HG02571 (cell line): ENCODE data around the gene SPCS3.
"Not testable (repeated sequence)": the region's sequence is repeated elsewhere in the genome, so short reads cannot be mapped to it uniquely, and the experiment has no call there.

Experiments
- ATAC-seq: cut with Tn5 transposase; IDR thresholded peaks from one replicate; pipeline ENCODE4 v1.9.1; 2021; ENCODE audit warnings: mild to moderate bottlenecking, moderate library complexity; ENCODE audit not compliant: unreplicated experiment

SPCS3 gene

DNA sequence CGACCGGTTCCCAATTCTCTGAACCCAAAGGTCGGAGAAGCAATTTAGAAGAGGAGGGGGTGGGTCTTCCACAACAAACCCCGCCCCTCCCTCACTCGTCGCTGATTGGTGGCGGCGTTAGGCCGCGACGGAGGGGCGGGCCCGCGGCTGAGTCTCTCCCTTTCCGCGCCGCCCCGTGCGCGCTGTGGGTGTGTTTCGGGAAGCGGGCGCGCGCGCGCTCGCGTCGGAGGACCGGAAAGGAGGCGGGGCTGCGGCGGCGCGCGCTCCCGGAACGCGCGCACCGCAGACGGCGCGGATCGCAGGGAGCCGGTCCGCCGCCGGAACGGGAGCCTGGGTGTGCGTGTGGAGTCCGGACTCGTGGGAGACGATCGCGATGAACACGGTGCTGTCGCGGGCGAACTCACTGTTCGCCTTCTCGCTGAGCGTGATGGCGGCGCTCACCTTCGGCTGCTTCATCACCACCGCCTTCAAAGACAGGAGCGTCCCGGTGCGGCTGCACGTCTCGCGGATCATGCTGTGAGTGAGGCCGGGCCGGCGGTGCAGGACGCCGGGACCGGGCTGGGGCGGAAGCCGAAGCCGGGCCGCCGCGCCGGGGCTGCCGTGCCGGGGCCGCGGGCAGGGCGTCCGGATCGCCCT, at the start of gene SPCS3:
TSS of gene SPCS3 (plus strand) at position 263 of the 636 bp plus-strand sequence. CDS start at position 374, 111 bp downstream.
- peak; percentile 89 for ATAC-seq

DNA sequence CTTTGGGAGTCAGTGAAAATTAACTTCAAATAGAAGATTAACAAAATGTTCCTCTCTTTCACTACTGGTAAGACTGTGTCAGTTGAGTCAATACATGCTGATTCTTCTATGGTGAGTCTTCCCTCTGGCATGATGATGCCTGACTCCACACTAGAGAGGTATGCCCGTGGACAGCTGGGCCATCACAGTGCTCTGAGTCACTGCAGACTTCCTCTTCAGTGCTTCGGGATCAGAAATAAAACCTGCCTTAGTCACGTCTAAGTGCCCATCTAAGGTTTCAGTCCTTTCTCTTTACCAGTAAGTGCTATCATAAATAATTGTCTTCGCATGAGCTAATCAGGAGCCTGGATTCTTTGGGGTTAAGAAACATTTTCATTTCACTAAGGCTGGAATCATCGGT, 49.1 kb upstream of the SPCS3 start:
- no peak for ATAC-seq

DNA sequence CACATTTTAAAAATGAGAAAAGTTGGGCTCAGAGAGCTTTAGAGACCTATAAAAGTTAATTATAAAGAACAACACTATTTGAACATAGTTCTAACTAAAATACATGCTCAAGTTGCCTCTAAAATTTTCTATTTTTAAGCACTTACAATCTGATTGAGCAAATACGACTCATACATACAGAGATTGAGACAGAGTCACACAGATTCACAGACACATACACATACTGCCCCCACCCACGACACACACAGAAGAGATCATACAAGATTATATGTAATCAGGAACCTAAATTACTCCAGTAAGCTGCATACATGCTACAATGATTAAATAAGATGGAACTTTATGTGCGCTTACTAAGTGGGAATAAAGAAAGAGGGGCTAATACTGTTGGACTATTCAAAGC, 48.0 kb upstream of the SPCS3 start:
- ATAC-seq: no peak

DNA sequence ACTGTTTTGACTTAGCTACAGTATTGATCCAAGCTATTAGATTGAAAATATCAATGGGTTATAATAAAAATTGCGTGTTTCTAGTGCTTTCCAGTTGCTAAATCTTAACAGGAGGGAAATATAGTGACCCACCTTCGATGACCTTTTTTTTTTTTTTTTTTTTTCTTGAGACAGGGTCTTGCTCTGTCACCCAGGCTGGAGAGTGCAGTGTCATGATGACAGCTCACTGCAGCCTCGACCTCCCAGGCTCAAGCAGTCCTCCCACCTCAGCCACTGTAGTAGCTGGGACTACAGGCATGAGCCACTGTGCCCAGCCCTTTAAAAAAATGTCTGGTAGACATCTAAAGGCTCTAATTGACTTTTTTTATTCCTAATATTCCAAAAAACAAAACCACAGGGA, 47.0 kb upstream of the SPCS3 start:
- no peak for ATAC-seq

DNA sequence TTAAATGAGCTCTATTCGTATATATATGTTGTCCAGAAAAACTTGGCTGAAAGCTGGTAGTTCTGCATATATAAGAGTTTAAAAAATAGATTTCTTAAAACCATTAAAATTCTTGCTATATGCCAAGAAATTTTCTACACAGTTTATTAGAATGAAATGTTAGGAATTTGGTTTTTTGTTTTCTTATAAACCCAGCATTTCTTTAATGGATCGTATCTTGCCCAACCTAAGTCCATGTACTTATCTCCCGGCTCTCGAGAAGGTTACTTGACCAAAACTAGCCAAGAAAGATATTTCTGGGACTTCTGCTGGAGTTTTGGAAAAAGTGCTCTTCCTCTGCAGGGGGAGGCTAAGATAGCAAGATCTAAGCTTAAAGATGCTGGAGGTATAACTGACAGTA, 46.0 kb upstream of the SPCS3 start:
- ATAC-seq: no peak

DNA sequence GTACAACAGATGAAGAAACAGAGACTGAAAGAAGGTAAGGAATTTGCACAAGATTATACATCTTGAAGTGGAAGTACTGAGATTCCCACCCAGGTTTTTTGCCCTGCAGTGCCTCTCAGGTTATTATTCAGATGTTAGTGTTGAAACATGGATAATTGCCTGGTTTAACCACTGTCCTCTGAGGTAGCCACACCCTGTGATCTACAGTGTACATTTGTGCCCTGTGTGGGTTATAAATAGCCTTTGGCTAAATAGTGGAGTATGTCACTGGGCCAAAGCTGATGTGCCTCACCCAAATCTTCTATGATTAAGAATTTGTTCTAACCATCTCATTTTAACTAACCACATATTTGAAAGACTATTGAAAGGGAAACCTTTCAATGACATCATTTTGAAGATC, 45.3 kb upstream of the SPCS3 start:
- no peak for ATAC-seq

DNA sequence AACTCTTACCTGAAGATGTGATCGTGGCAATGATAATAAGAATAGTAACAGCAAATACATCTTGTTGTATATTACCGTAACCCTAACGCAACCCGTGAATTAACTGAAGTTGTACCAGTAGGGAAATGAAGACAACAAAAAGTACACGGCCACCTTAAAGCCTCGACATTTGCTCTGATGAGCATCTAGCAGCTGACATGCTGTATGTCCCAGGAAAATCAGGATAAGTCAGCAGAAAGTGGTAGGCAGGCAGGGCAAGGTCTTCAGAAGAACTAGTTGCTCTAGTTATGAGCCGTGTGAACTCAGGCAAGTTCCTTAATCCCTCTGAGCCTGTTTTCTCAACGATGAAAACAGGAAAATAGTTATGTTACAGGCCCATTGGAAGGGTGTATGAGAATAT, 43.1 kb upstream of the SPCS3 start:
- ATAC-seq: no peak

DNA sequence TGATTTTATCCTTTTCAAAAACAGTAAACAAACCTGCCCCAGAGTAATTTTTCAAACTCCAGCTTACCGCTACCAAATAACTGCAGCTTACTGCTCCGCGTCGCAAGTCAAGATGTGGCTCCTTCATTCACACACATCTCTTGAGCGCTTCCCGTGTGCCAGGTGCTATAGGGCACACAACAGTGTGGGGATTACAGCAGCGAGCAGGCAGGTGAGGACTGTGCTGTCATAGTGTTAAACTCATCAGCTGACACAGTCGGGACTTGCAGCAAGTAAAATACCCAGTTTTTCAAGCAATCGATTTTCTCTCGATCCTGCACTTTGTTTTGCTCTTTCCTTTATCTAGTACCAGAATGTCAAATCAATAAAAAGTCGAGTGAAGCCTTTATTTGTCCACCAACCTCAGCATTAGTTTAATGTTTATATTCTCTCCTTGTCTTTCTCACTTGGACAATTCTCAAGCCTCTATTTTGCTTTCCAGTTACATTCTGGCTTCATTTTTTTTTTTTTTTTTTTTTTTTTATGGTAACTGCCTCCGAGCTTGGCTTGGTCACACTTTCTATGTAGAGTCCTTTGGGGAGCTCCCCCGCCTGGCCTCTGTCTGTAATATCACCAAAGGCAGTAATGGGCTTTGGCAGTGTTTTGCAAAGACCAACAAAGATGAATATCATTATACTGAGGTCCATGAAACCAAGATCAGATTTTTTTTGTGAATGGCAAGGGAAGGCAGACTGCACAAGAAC, 42.4 kb upstream of the SPCS3 start:
- peak; percentile 85 for ATAC-seq

DNA sequence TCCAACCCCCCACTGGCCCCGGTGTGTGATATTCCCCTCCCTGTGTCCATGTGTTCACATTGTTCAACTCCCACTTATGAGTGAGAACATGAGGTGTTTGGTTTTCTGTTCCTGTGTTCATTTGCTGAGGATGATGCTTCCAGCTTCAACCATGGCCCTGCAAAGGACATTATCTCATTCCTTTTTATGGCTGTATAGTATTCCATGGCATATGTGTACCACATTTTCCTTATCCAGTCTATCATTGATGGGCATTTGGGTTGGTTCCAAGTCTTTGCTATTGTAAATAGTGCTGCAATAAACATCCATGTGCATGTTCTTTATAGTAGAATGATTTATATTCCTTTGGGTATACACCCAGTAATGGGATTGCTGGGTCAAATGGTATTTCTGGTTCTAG, 40.2 kb upstream of the SPCS3 start:
- ATAC-seq: not testable (repeated sequence)

DNA sequence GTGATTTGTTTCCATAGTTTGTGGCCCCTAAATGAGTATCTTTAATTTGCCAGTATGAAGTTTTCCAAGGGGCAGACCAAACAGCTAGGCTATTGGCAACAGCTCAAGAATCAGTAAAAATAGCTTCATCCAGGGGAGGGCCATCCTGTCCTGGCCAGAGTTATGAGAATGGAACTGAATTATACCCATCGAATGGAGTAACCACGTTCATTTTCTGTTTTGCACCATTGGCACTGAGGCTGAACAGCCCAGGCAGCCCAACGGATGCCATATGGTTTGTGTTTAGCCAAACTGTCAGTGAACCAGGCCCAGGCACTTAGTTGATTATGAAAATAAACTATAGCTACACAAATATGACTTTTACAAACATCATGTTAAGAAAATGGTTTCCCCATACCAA, 33.0 kb upstream of the SPCS3 start:
- ATAC-seq: no peak

DNA sequence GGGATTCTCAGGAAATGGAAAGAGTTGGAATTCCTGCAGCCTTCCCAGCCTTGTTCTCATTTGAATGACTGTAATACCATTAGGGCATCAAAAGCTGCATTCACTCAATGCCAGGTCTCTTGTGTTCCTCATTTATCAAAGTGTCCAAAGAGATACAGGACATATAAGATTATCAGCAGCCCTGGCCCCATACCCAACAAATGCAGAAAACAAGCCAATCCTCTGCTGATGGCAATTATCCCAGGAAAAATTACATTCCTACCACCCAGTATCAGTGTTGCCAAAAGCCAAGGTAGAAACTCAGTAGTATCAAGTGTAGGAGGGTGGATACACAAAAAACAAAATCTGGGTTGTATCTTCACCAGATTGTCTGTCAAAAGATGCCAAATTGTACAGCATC, 32.2 kb upstream of the SPCS3 start:
- no peak for ATAC-seq

DNA sequence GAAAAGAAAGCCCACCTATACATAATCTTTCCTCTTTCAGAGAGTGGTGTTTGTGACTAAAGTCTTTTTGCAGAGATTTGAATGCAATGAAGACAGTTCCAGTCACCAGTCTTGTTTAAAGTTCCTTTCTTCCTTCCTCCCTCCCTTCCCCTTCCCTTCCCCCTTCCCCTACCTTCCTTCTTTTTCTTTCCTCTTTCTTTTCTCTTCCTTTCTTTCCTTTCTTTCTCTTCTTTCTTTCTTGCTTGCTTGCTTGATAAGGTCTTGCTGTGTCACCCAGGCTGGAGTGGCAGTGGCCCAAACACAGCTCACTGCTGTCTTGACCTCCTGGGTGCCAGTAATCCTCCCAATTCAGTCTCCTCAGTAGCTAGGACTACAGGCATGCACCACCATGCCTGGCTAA, 31.7 kb upstream of the SPCS3 start:
- ATAC-seq: no peak

DNA sequence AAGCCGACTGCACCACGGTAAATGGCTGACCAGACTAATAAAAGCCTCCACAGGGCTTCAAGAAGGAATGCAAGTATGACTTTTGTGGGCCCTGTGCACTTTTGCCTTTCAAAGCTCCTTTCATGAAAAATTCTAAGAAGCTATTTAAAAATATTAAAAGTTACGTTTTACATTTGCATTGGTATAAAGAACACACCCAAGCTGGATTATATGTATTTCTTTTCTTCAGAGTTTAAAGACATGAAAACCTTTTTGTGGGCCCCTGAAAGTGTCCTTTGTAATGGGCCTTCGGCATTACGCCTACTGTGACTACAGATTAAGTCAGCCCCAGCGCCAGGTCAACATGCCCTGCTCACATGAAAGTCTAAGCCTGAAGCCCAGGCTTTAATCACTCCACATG, 30.2 kb upstream of the SPCS3 start:
- ATAC-seq: no peak

DNA sequence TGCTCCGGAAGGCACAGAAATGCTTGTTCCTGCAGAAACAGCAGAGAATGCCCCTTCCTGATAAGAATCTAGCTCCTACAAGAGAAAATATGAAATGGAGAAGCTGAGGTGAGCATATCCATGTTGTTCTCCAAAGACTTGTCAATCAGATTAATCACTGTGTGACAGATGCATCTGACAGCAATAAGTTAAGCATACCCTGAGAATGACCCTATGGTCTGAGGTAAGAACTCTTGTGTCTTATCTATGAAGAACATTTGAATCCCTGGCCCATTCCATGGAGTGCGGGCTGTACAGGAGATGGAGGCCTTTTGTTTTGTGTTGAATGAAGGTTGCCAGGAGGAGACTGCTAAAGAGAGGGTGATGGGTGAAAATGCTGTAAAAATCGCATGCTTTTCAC, 29.2 kb upstream of the SPCS3 start:
- no peak for ATAC-seq

DNA sequence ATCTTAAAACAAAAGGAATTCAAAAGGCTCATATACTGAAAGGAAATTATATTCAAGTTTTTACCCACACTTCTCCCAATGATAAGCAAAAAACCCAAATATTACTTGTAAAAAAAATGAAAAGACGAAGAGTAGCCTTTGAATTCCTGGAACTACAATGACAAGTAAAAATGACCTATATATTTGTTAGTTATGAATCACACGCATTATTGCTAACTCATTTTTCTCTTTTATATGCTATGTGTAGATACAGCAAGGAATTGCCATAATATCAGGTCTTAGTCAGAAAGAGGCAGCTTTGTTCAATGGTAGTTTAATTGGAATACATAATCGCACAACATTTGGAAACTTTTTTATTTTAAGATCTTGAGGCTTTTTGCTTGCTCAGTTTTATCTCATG, 28.0 kb upstream of the SPCS3 start:
- ATAC-seq: no peak

DNA sequence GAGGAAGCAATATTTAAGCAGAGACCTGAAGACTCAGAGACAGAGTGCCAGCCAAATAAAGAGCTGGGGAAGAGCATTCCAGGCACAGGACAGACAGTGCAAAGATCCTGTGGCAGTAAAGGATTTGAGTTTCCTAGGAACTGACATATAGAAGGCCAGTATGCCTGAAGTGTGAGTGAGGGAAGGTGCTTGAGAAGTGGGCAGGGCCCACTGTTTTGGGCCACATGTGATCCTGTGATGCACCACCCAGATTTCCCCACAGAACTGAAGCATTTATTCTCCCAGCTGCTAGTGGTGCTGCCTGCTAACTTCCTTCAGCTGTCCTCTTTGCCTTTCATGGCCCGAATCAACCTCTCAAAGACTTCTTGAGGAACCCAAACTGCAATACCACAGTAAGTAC, 26.8 kb upstream of the SPCS3 start:
- no peak for ATAC-seq

DNA sequence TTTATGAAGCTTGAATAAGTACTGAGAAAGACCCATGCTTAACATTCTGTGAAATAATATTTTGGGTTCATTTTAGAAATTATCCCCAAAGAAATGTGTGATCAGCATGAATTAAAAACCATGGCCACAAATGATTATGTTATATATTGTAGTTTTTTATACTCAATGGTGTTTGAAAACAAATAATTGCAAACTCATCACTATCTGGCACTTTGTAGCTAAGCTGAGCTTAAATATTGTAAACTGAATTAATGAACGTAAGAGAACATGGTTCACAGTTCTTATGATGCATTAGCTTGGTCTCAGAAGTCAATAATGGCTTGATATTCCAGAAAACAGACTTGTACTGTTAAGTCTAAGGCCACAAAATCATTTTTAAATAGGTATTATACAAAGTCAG, 26.1 kb upstream of the SPCS3 start:
- ATAC-seq: no peak

DNA sequence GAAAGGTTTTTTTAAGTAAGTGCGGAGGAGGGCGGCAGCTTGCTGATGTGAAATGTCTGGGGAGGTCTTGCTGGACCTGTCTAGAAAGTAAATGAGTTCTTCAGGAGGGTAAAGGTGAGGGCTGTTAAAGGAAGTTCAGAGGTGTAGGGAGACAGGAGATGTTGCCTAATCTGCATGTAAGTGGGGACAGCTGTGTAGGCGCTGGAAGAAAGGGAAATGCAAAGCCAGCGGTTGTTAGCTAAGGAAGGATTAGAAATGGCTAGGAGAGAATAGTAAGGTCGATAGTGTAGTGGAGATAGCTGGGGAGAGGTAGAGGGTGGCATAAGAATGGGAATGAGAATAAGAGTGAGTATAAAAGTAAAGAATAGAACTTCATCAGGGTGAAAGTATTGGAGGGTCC, 23.9 kb upstream of the SPCS3 start:
- ATAC-seq: not testable (repeated sequence)

DNA sequence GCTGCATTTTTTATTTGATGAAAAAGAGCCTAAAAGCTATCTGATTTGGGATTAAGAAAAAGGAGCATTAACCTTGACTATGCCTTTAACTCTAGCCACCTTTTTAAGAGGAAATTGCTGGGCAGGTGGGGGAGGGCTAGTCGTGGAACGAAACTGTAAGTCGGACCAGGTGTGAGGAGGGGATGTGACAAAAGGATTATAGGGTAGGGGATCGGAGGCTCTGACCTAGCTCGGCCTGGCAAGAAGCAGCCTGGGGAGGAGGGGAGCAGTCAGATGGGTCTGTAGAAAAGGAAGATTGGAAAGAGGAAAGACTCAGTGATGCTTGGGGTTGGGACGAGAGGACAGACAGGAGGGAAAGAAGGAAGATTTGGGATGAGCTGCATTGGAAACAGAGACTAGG, 21.1 kb upstream of the SPCS3 start:
- ATAC-seq: no peak

DNA sequence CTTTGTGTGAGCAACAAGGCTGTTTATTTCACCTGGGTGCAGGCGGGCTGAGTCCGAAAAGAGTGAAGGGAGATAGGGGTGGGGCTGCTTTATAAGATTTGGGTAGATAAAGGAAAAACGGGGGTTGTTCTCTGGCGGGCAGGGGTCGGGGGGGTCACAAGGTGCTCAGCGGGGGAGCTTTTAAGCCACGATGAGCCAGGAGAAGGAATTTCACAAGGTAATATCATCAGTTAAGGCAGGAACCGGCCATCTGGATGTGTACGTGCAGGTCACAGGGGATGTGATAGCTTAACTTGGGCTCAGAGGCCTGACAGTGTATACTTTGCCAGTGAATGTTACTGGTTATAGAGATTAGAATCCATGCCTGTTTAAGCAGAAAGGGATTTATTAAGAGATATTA, 19.7 kb upstream of the SPCS3 start:
- ATAC-seq: no peak

DNA sequence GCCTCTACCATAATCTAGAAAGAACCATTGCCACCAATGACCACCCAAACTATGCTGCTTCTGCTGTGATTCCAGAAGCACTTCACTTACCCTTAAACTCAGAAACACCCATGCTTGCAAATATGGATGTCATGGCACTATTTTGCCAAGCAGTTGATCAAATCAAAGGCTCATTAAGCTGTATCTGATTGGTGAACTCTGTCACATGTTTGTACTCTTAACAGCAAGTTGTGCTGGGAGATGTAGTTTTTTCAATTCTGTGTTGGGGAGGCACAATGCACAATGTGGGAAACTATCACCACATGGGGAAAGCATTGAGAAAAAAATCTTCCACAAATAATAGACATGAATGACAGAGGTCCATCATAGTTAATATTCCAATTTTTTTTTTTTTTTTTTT, 19.2 kb upstream of the SPCS3 start:
- ATAC-seq: no peak

DNA sequence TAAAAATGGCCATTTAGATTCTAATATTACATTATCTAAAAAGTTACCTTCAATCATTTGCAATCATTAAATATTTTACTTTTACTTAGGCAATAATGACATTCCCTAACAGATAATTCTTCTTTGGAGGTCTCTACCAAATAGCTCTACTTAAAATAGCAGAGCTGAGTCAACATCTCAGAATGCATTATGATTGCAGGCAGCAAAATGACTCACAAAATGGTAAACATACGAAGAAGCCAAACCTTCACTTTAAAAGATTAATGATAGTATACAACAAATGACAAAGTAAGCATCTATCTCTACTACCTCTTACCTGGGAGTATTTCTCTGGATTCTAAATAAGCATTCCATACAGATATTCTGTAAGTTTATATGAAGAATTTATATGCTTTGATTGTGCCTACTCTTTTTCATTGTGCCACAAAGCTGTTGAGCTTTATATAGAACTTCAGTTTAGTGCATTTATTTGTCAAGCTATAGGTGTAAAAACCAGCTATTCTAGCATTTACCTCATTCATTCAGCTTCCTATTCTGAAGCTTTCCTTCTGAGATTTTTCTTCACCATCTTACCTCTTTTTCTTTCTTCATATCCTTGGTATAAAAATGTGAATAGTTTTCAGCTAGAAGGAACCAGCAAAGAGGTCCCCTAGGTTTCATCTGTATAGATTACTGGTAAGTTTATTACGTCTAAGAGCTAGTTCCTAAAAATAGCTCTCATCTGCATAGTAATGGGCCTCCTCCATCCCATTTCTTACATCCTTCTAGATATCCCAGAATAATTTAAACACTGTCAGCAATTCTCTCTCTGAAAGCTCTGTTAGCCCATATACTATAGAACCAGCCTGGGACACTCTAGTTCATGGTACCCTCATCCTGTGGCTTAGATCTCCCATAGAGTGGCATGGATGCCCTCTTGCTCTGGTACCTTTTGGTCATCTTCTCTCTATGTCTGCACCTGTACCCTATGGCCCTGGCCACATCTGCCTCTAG, 17.2 kb upstream of the SPCS3 start:
- ATAC-seq: no peak
